K562 (cell line): Measurements from ENCODE around the gene ACTL10. TPM values are rescaled to one million over a fixed set of nuclear protein-coding genes. Genes with fewer than 3 reads are reported as not detected.

Experiments used
- ARNT ChIP-seq, 2 experiments: fragments of 450-650 bp; IDR thresholded peaks; 2 replicates each; pipeline ENCODE4 v1.6.1; 2016; ENCODE audit warnings: mild to moderate bottlenecking in 1 of 2
- CLOCK ChIP-seq: fragments of 250-450 bp; sonication (Bioruptor Pico); IDR thresholded peaks from 2 replicates; pipeline ENCODE4 v1.4.0; 2020; ENCODE audit warnings: mild to moderate bottlenecking, moderate library complexity, borderline replicate concordance
- GATA2 ChIP-seq: sonication (generic); formaldehyde crosslinking; IDR thresholded peaks from 2 replicates; pipeline ENCODE4 v1.4.0; 2020; ENCODE audit warnings: mild to moderate bottlenecking, missing genetic modification reagents
- GATAD2B ChIP-seq: fragments of 450-650 bp; IDR thresholded peaks from 2 replicates; pipeline ENCODE4 v1.6.1; 2017; ENCODE audit warnings: mild to moderate bottlenecking, borderline replicate concordance
- GTF2F1 ChIP-seq: IDR thresholded peaks from 2 replicates; pipeline ENCODE4 v1.6.1; 2011; ENCODE audit warnings: low read depth, low read length, improper control_type of control experiment
- HNRNPK ChIP-seq: fragments of 200-400 bp; formaldehyde crosslinking; IDR thresholded peaks from one replicate; pipeline ENCODE4 v1.6.1; 2018; ENCODE audit warnings: mild to moderate bottlenecking, low read depth, low read length; ENCODE audit not compliant: poor library complexity, severe bottlenecking
- IRF1 ChIP-seq: sonication (generic); formaldehyde crosslinking; IDR thresholded peaks from 2 replicates; pipeline ENCODE4 v1.8.0; 2022; ENCODE audit warnings: missing genetic modification reagents, mild to moderate bottlenecking, borderline replicate concordance
- JUNB ChIP-seq: fragments of 450-650 bp; formaldehyde crosslinking; conservative IDR thresholded peaks from 2 replicates; pipeline ENCODE4 v1.4.0; 2020; ENCODE audit warnings: mild to moderate bottlenecking
- NEUROD1 ChIP-seq: fragments of 150-350 bp; IDR thresholded peaks from 2 replicates; pipeline ENCODE4 v1.6.1; 2014; ENCODE audit warnings: borderline replicate concordance, low read length, low read depth; ENCODE audit not compliant: partially characterized antibody
- NR3C1 ChIP-seq: sonication (generic); formaldehyde crosslinking; IDR thresholded peaks from 2 replicates; pipeline ENCODE4 v1.8.1; 2022; ENCODE audit warnings: missing genetic modification reagents
- PBX2 ChIP-seq, 2 experiments: IDR thresholded peaks in 1 of 2; conservative IDR thresholded peaks in 1 of 2; 2 replicates each; pipeline ENCODE4 v1.6.1; 2016; ENCODE audit warnings: low read depth in 2 of 2, mild to moderate bottlenecking in 1 of 2, missing compliant biosample characterization in 1 of 2, missing genetic modification characterization in 1 of 2, moderate library complexity in 1 of 2
- PHF8 ChIP-seq: fragments of 200-600 bp; sonication (generic); IDR thresholded peaks from 2 replicates; pipeline ENCODE4 v1.6.1; 2012; ENCODE audit warnings: mixed run types, mild to moderate bottlenecking, inconsistent platforms, low read length, moderate library complexity, borderline replicate concordance
- SMARCA5 ChIP-seq: fragments of 450-650 bp; IDR thresholded peaks from 2 replicates; pipeline ENCODE4 v1.6.1; 2016
- TSHZ1 ChIP-seq: fragments of 250-450 bp; sonication (Bioruptor Pico); IDR thresholded peaks from 2 replicates; pipeline ENCODE4 v1.4.0; 2020; ENCODE audit warnings: mild to moderate bottlenecking, moderate library complexity
- ZNF184 ChIP-seq: sonication (generic); formaldehyde crosslinking; IDR thresholded peaks from 2 replicates; pipeline ENCODE4 v1.5.0; 2020; ENCODE audit warnings: missing genetic modification reagents
- ZNF398 ChIP-seq: fragments of 250-450 bp; sonication (Bioruptor Pico); IDR thresholded peaks from 2 replicates; pipeline ENCODE4 v1.8.0; 2021; ENCODE audit warnings: moderate library complexity, mild to moderate bottlenecking, inconsistent platforms
- polyA plus RNA-seq, 8 experiments: library from polyadenylated mRNA; depleted of rRNA in 4 of 8; stranded (reverse) in 5 of 8; unstranded in 3 of 8; fragments of >200 nt; fragmentation: Nextera tagmentation in 2 of 8; fragmentation: Illumina TruSeq in 1 of 8; extraction: Ambion mirVana in 2 of 8; extraction: Trizol in 1 of 8; gene quantifications; 2 replicates each; pipeline versions ENCODE4 v1.2.1 to v1.2.3, GENCODE V29; 2011 to 2014; ENCODE audit warnings: inconsistent platforms in 1 of 8, missing spikeins in 1 of 8
- total RNA-seq, 7 experiments: library from RNA; depleted of rRNA in 6 of 7; stranded (reverse); fragments of >200 nt in 6 of 7; fragmentation: Illumina TruSeq in 2 of 7; extraction: Trizol in 2 of 7; gene quantifications; 2 replicates each; pipeline versions ENCODE4 v1.2.1 to v1.2.3, GENCODE V29; 2011 to 2021; ENCODE audit warnings: low replicate concordance in 1 of 7

ACTL10 gene
- total and polyA plus RNA-seq, 9 of the 15 experiments (the other 6 are each of a cell fraction or from before 2014, with no cell fraction given), result 0.07 to 0.14 TPM; not detected in 7

- TF ChIP-seq SMARCA5 (peak; percentile 90; the same call in 1 of the 2 replicates), NEUROD1 (peak; percentile 34), JUNB (no peak), ZNF184 (no peak), GATAD2B (peak; percentile 74; the same call in 1 of the 2 replicates), CLOCK (CRISPR knock-in tag) (no peak), NR3C1 (CRISPR knock-in tag) (no peak), GTF2F1 (no peak), TSHZ1 (CRISPR knock-in tag) (no peak), ARNT (IDR thresholded peaks at IDR 0.05) (peak in 1 of 2 experiments; percentile 52; a peak in 1 of 4 replicates), IRF1 (CRISPR knock-in tag) (no peak), PBX2 (CRISPR knock-in tag; IDR thresholded peaks at IDR 0.05; ENCODE audit: low read depth) (no peak), PBX2 (tag; conservative IDR thresholded peaks at IDR 0.05; ENCODE audit: low read depth) (peak; percentile 76), ZNF398 (CRISPR knock-in tag) (no peak), PHF8 (no peak), GATA2 (CRISPR knock-in tag) (peak; percentile 88), HNRNPK (no peak)
Measured at GRCh38 chr20:33688938-33689424, 22.2 kb downstream of the ACTL10 start (continued).
